ENCODE measurements around the gene ZNF747. TPM values are rescaled to one million over a fixed set of nuclear protein-coding genes. Genes with fewer than 3 reads are reported as not detected.

Gene ZNF747
- total and polyA plus RNA-seq, 2 donors (not counting 3 experiments of a cell fraction or from before 2014, with no cell fraction given), result 6.4 to 7.2 TPM

GRCh38 chr16:30555315-30556124 lies 20.9 kb upstream of the ZNF747 start:
- H3K36me3 ChIP-seq (ENCODE audit: control insufficient read depth in 2 of 2, extremely low read depth in 1 of 2, insufficient read depth in 2 of 2, low read length in 2 of 2), result peaks cover 3 to 9% of the 10 kb centered on the region in 2 experiments
- no peaks in the 10 kb centered on the region for H4K20me1 ChIP-seq (replicated peaks; ENCODE audit: control insufficient read depth, extremely low read depth, insufficient read depth, low read length)
- BruUV-seq (replicated peaks), result no TSS peak
- no peak for FAIRE-seq
- no peak for TF ChIP-seq JUN (IDR thresholded peaks at IDR 0.05; ENCODE audit: borderline replicate concordance, insufficient read depth, insufficient read length, low read depth)
- no peak for TF ChIP-seq POLR2A (IDR thresholded peaks at IDR 0.05; ENCODE audit: low read depth, low read length)
- TF ChIP-seq POLR2AphosphoS5 (IDR thresholded peaks at IDR 0.05; ENCODE audit: insufficient read depth, low read depth, low read length), result no peak
- TF ChIP-seq MAX (IDR thresholded peaks at IDR 0.05; ENCODE audit: insufficient read depth, insufficient read length), result no peak
- TF ChIP-seq MYC (IDR thresholded peaks at IDR 0.05; ENCODE audit: low read depth, low read length), result no peak
- no peak for TF ChIP-seq GATA2 (IDR thresholded peaks at IDR 0.05; ENCODE audit: insufficient read depth, insufficient read length, low read depth, low read length)
- TF ChIP-seq FOS (IDR thresholded peaks at IDR 0.05; ENCODE audit: borderline replicate concordance, insufficient read depth, low read length), result no peak
- no peak for TF ChIP-seq EZH2 (IDR thresholded peaks at IDR 0.05; ENCODE audit: borderline replicate concordance, low read depth, low read length, severe bottlenecking)
- TF ChIP-seq CTCF (IDR thresholded peaks at IDR 0.05; ENCODE audit: extremely low read depth in 1 of 2, insufficient read depth in 1 of 2, low read depth in 1 of 2, low read length in 2 of 2), result no peak
- H3K27ac ChIP-seq (ENCODE audit: insufficient read depth, low read depth, low read length), result no peak overlapping the region
- dilution Hi-C loops (cut with MboI; ENCODE audit: extremely low pct_ligation_motif_present, low sequenced_read_pairs) (no loop called here), intact Hi-C loops (cut with micrococcal nuclease) (no loop called here)
- no peak overlapping the region for H3K4me3 ChIP-seq (replicated peaks in 1 of 3; ENCODE audit: insufficient read depth in 1 of 3, low read depth in 1 of 3, low read length in 3 of 3)
- ChIA-PET CTCF (interaction anchor here (1.2 kb wide), 1 partner anchor 20 kb away, joined by 3 read pairs; the partner anchor contains the start of gene ZNF747), POLR2A (no interaction called here)
- peaks cover 23% of the 10 kb centered on the region for H3K79me2 ChIP-seq (ENCODE audit: control insufficient read depth, insufficient read depth, low read length)
- peaks cover 8% of the 10 kb centered on the region for H3K4me1 ChIP-seq (ENCODE audit: control insufficient read depth, extremely low read depth, insufficient read depth, low read length)
- no peaks in the 10 kb centered on the region for H3K9me3 ChIP-seq (replicated peaks; ENCODE audit: control insufficient read depth, insufficient read depth, low read length)
- no peaks in the 10 kb centered on the region for H3K9me1 ChIP-seq (replicated peaks; ENCODE audit: control insufficient read depth, extremely low read depth, insufficient read depth, low read length)
- no peak overlapping the region for H3K9ac ChIP-seq (replicated peaks; ENCODE audit: extremely low read depth, insufficient read depth, low read length)
- DNase-seq (ENCODE audit: low read depth, low spot score), result no peak
- H3K27me3 ChIP-seq (ENCODE audit: control insufficient read depth in 2 of 2, insufficient read depth in 2 of 2, low read length in 2 of 2), result no peaks in the 10 kb centered on the region
- H3K4me2 ChIP-seq (ENCODE audit: insufficient read depth, low read length), result no peak overlapping the region
- no peak overlapping the region for H2AFZ ChIP-seq (ENCODE audit: low read depth, low read length)
